Body of pancreas (tissue), 4 donors: Measurements from ENCODE around the gene GNG5. TPM values are rescaled to one million over a fixed set of nuclear protein-coding genes. Genes with fewer than 3 reads are reported as not detected.
A peak's percentile ranks its signal among the peaks of the same experiment; 100 is the strongest.

Experiments
- ATAC-seq: fragments of 150-250 bp; one replicate; pipeline ENCODE4 v1.9.1; 2016
- DNase-seq, 4 donors: peaks; one replicate each; pipeline ENCODE4 v3.0.0-alpha.2; 2019
- H3K27ac ChIP-seq, 4 donors: fragments of 200-600 bp; sonication (generic); 1 replicate in 3 of 4; 2 replicates in 1 of 4; pipeline versions ENCODE4 v1.5.1 to v1.6.1; 2016 to 2019; ENCODE audit warnings: mild to moderate bottlenecking in 1 of 4, mixed read lengths in 1 of 4, moderate library complexity in 1 of 4
- H3K27me3 ChIP-seq, 2 donors: fragments of 200-600 bp; sonication (generic); one replicate each; pipeline ENCODE4 v1.6.0; 2016; ENCODE audit warnings: mild to moderate bottlenecking in 1 of 2
- H3K36me3 ChIP-seq, 2 donors: fragments of 200-600 bp; sonication (generic); replicated peaks in 1 of 2; 2 replicates each; pipeline ENCODE4 v1.5.1; 2016; ENCODE audit warnings: low read depth in 2 of 2; ENCODE audit not compliant: insufficient read depth in 1 of 2
- H3K4me1 ChIP-seq: fragments of 200-600 bp; sonication (generic); one replicate; pipeline ENCODE4 v1.6.0; 2016
- H3K4me3 ChIP-seq, 2 donors: fragments of 200-600 bp; sonication (generic); 1 replicate in 1 of 2; 2 replicates in 1 of 2; pipeline ENCODE4 v1.5.1; 2016 to 2019
- H3K9me3 ChIP-seq, 3 donors: fragments of 200-600 bp; sonication (generic); 1 replicate in 2 of 3; 2 replicates in 1 of 3; pipeline ENCODE4 v1.5.1; 2016
- CTCF ChIP-seq, 7 experiments: fragments of 450-650 bp in 4 of 7; fragments of 200-600 bp in 3 of 7; sonication (generic) in 3 of 7; IDR thresholded peaks; one replicate each; pipeline ENCODE4 v1.5.1; 2016 to 2019; ENCODE audit warnings: antibody characterized with exemption in 7 of 7
- POLR2A ChIP-seq, 3 donors: fragments of 450-650 bp; IDR thresholded peaks; one replicate each; pipeline ENCODE4 v1.6.1; 2016; ENCODE audit warnings: antibody characterized with exemption in 3 of 3, mild to moderate bottlenecking in 2 of 3
- WGBS, 2 donors: methylation state at CpG; one replicate each; pipeline ENCODE4 v1.1.5; 2017; 5-methylcytosine and 5-hydroxymethylcytosine counted together
- intact Hi-C: fragments of 100-400 bp; cut with DNase I; formaldehyde crosslinking; loops from one replicate; pipeline ENCODE4 v1.15.1; 2023
- total RNA-seq, 2 donors: library from RNA; depleted of rRNA; stranded (reverse); fragments of >200 nt; gene quantifications; one replicate each; pipeline ENCODE4 v1.1.0, GENCODE V29; 2016

GNG5 gene
- total RNA-seq, 2 donors from 2014 or later = 12.7 to 28.0 TPM

- Histone ChIP-seq H3K27me3 (no peaks in the 10 kb centered on the region), H3K4me3 (no peak overlapping the region), H3K4me1 (peaks cover 30% of the 10 kb centered on the region), H3K36me3 (peaks cover 0 to 7% of the 10 kb centered on the region in 2 donors), H3K9me3 (no peaks in the 10 kb centered on the region), H3K27ac (no peak overlapping the region)
- DNase-seq (no peak), ATAC-seq (no peak)
- 92% methylated on average over 2 of the region's 2 CpGs for WGBS, 2 donors
- intact Hi-C loops = no loop called here
- TF ChIP-seq CTCF (IDR thresholded peaks at IDR 0.05) = no peak
- no peak for TF ChIP-seq POLR2A (IDR thresholded peaks at IDR 0.05)
These were observed 25.1 kb downstream of the GNG5 start for GRCh38 chr1:84481317-84481716.

- Histone ChIP-seq H3K27ac (no peak overlapping the region), H3K4me1 (peaks cover 30% of the 10 kb centered on the region), H3K36me3 (peaks cover 0 to 7% of the 10 kb centered on the region in 2 donors), H3K27me3 (no peaks in the 10 kb centered on the region), H3K4me3 (no peak overlapping the region), H3K9me3 (no peaks in the 10 kb centered on the region)
- DNase-seq = no peak
- 55 to 68% methylated on average over 4 of the region's 4 CpGs for WGBS, 2 donors
- ATAC-seq = no peak
- TF ChIP-seq CTCF (IDR thresholded peaks at IDR 0.05) (no peak), POLR2A (IDR thresholded peaks at IDR 0.05) (no peak)
- intact Hi-C loops = no loop called here
These were observed 25.7 kb downstream of the GNG5 start for GRCh38 chr1:84480650-84481049.

GRCh38 chr1:84479998-84480397 is 26.4 kb downstream of the GNG5 start:
- ATAC-seq (no peak), DNase-seq (no peak)
- H3K4me1 ChIP-seq = peaks cover 23% of the 10 kb centered on the region
- 1 to 4% methylated on average over 9 of the region's 9 CpGs for WGBS, 2 donors
- H3K4me3 ChIP-seq = peak overlapping the region; percentile 60 to 89
- no peaks in the 10 kb centered on the region for H3K27me3 ChIP-seq
- peaks cover 0 to 7% of the 10 kb centered on the region in 2 donors for H3K36me3 ChIP-seq
- TF ChIP-seq POLR2A (IDR thresholded peaks at IDR 0.05) (no peak), CTCF (IDR thresholded peaks at IDR 0.05) (no peak)
- intact Hi-C loops = no loop called here
- H3K9me3 ChIP-seq = no peaks in the 10 kb centered on the region
- peak overlapping the region in 3 of 4 donors; percentile 76 to 92 (median 91) for H3K27ac ChIP-seq

GRCh38 chr1:84478876-84479868 is 27.2 kb downstream of the GNG5 start, which contains the start of gene RPF1:
Gene RPF1, plus strand, starts transcription at chr1:84479266. Its CDS starts 16 bp downstream, at chr1:84479282.
- WGBS, 2 donors = 3 to 5% methylated on average over 37 to 51 of the region's 51 CpGs
- ATAC-seq (peak; percentile 91), DNase-seq (peak; percentile 65 to 79 (median 70))
- Histone ChIP-seq H3K4me3 (peak within 1 kb of the TSS; percentile 60 to 89), H3K27ac (peak within 1 kb of the TSS; percentile 33 to 92 (median 84)), H3K27me3 (no peaks in the 10 kb centered on the region), H3K36me3 (peaks cover 0 to 7% of the 10 kb centered on the region in 2 donors), H3K4me1 (peaks cover 22% of the 10 kb centered on the region), H3K9me3 (no peaks in the 10 kb centered on the region)
- TF ChIP-seq CTCF (IDR thresholded peaks at IDR 0.05) (peak in 1 of 7 experiments; percentile 18), POLR2A (IDR thresholded peaks at IDR 0.05) (peak in 2 of 3 donors; percentile 82 to 84)
- intact Hi-C loops = no loop called here
